Muscle of back (tissue), 11 donors: ENCODE results near the gene PSD2. TPM values are rescaled to one million over a fixed set of nuclear protein-coding genes. Genes with fewer than 3 reads are reported as not detected.

Source experiments
- DNase-seq, 3 donors: peaks; one replicate each; pipeline versions ENCODE4 v3.0.0 to v3.0.0-alpha.2; 2013
- polyA plus RNA-seq, 10 donors: library from polyadenylated mRNA; unstranded; fragments of 120-200 nt; gene quantifications; one replicate each; pipeline ENCODE4 v1.2.1, GENCODE V29; 2013; ENCODE audit not compliant: insufficient read length in 10 of 10

Gene PSD2
- polyA plus RNA-seq, 10 donors = 0.16 to 0.46 (median 0.24) TPM

- no peak for DNase-seq
Observed at GRCh38 chr5:139811274-139811607, 15.6 kb downstream of the PSD2 start.

GRCh38 chr5:139812323-139812722 is 16.7 kb downstream of the PSD2 start:
- no peak for DNase-seq

GRCh38 chr5:139812836-139813805 is 17.5 kb downstream of the PSD2 start:
- DNase-seq = no peak

DNA sequence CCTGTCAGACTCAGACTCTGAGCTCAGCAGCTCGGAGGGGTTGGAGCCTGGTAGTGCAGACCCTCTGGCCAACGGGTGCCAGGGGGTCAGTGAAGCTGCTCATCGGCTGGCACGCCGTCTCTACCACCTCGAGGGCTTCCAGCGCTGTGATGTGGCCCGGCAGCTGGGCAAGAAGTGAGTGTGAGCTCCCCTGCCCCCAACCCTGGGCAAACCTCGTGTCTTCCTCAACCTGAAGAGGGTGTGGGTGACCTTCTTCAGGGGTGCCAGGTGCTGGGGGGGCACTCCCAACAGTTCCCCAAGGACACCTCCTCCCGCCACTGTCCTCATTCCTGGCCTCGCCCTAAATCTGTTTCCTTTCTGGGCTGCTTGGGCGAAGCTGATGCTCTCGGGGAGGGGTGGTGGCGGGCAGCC is 18.6 kb downstream of the PSD2 start:
- no peak for DNase-seq

GRCh38 chr5:139814704-139815280 is 19.2 kb downstream of the PSD2 start:
- no peak for DNase-seq

DNA sequence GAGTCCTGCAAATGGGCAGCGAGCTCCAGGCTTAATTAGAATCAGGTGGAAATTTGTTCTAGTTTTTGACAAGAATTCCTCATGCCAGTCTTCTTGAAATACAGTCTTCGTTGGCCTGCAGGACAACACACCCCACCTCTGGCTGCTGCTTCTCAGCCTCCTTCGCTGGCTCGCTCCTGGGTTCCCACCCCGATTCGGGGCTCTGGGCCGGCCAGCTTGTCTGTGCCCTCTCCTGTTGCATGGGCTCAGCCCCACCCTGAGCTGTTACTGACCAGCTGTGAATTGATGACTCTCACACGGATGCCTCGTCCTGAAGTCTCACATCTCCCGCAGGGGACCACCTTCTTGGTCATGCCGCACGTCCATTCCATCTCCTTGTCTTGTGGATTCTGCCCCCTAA is 21.0 kb downstream of the PSD2 start:
- DNase-seq = no peak

GRCh38 chr5:139817362-139817761 is 21.8 kb downstream of the PSD2 start:
- no peak for DNase-seq

DNA sequence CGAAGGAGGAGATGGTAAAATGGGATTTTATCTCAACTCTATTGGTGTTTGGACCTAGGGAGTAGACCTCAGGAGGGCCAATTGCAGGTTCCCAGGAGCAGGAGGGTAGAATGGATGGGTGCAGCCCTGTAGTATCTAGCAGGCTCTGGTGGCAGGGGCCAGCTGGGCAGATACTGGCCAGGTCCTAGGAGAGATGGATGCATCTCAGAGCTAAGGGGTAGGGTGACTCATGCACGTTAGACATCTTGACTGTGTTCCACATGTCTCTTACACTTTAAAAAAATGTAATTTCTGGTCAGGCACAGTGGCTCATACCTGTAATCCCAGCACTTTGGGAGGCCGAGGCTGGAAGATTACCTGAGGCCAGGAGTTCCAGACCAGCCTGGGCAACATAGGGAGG is 22.4 kb downstream of the PSD2 start:
- DNase-seq = no peak

DNA sequence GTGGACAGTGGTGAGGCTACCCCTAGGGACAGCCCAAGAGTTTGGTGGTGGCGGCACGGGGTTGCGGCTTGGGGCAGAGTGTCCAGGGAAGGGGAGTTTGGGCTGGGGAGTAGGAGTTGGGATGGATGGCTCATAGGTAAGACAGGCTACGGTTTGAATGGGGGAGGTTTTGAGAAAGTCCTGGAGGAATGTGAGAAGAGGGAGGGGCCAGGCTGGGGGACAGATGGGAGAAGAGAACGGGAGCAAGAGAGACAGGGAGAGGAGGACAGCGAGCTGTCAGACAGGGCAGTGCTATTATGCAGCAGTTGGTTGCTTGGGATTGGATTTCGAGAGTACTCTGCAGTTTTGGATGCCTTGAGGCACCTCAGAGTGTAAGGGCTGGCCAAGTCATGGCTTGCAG is 24.5 kb downstream of the PSD2 start:
- DNase-seq = no peak

DNA sequence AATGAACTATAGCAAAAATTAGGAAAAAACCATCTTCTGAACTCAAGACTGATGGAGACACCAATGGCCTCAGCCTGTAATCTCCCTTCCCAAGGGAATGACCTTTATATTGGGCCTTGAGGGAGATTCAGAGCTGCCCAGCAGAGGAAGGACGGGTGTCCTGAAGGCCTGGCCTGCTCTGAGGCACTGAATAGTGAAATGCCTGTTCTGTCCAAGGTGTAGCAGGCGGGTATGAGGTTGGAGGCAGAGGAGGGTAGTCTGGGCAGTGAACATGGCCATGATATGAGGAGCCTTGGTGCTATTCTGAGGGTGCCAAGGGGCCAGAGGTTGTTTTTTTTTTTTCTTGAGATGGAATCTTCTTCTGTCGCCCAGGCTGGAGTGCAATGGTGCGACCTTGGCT is 25.0 kb downstream of the PSD2 start:
- no peak for DNase-seq

GRCh38 chr5:139821806-139822552 is 26.4 kb downstream of the PSD2 start:
- DNase-seq = no peak

DNA sequence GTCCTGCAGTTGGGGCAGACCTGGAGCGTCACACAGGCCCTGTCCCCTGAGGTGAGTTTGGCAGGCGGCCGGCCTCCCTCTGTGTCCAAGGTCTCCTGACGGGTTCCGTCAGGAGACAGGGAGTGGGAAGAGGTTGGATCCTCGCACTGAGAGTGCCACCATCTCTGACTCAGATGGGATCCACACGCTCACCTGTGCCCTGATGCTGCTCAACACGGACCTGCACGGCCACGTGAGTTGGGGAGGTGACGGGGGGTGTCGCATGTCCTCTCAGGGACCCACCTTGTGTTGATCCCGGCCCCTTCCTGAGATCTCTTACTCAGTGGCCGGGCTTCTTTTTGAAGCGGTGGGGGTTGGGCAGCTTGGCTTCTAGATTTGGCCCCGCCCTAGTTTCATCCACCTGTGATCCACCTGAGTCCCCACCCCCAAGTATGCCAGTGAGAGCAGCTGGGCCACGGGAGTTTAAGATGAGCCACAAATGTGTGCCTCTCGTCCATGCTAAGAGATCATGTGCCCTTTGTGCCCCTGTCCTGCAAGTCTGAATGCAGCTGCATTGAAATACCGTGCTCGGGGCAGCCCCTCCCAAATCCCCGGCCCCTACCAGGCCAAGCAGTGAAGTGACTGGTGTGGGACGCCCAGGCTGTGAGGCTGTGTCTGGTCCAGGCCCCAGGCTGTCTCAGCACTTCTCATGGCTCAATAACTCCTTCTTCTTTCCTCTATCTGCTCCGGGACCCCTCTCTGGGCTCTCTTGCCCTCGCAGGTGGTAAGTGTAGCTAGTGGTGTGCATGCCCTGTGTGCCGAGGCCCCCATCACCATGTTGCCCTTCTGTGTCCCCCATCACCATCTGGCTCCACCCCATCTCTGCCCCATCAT is 27.2 kb downstream of the PSD2 start:
- no peak for DNase-seq

GRCh38 chr5:139823757-139824355 is 28.2 kb downstream of the PSD2 start:
- DNase-seq = no peak

- DNase-seq = no peak
Observed at GRCh38 chr5:139825690-139826089, 30.1 kb downstream of the PSD2 start.

- DNase-seq = no peak
Observed at GRCh38 chr5:139828207-139828895, 32.7 kb downstream of the PSD2 start.

DNA sequence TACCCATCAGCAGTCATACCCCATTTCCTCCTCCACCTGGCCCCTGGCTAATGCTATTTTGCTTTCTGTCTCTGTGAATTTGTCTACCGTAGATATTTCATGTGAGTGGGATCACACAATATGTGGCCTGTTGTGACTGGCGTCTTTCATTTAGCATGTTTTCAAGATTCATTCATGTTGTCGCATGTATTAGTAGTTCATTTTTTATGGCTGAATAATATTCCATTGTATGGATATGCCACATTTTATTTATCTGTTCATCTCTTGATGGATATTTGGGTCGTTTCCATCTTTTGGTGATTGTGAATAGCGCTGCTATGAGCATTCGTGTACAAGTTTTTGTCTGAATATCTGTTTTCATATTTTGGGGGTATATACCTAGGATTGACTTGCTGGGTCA is 33.9 kb downstream of the PSD2 start:
- no peak for DNase-seq

DNA sequence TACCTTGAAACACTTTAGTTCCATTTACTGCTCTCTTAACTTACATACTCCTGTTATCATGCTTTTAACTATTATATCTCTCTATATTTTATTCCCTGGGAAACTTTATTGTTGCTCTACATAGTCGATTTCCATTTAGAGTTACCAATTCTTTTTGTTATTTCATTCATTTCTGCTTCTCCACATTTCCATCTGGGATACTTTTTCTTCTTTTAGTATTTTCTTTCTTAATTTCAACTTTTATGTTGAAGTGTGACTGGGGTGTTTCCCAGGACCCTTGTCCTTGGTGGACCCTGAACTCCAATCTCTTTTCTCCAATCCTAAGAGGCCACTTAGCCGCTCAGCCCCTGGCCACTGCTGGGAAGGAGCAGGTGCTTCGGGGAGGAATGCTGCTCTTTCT is 36.0 kb downstream of the PSD2 start:
- no peak for DNase-seq

- no peak for DNase-seq
Observed at GRCh38 chr5:139833525-139833924, 37.9 kb downstream of the PSD2 start.

DNA sequence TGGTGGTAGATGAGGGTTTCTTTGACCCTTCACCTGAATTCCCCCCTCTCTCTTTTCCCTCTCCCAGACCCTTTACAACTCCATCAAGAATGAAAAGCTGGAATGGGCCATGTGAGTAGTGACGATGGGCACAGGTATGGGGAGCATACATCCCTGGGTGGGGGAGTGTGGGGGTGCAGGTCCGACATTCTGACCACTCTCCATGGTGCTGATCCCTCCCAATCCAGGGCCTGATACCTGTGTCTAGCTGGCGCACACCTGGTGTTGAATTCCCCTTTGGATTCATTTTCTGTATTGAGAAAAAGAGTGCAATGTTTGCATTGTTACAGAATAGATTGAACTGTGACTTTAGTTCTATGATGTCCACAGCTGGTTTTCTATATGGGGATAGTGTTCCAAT is 40.0 kb downstream of the PSD2 start:
- DNase-seq = no peak

GRCh38 chr5:139836469-139837208 is 41.0 kb downstream of the PSD2 start:
- DNase-seq = no peak
